Upper lobe of left lung (tissue), 6 donors: ENCODE results near the gene FARP1. TPM values are rescaled to one million over a fixed set of nuclear protein-coding genes. Genes with fewer than 3 reads are reported as not detected.

Experiments used
- ATAC-seq, 2 donors: fragments of 200-7000 bp; cut with Tn5 transposase; one replicate each; pipeline ENCODE4 v1.9.1; 2022; ENCODE audit warnings: mild to moderate bottlenecking in 2 of 2, moderate library complexity in 2 of 2; ENCODE audit not compliant: low FRiP score in 2 of 2
- DNase-seq, 2 donors: peaks; one replicate each; pipeline ENCODE4 v3.0.0-alpha.2; 2019 to 2020
- H3K27ac ChIP-seq, 4 donors: fragments of 200-600 bp; sonication (generic); one replicate each; pipeline ENCODE4 v1.5.1; 2016 to 2019
- H3K27me3 ChIP-seq, 4 donors: fragments of 200-600 bp; sonication (generic); one replicate each; pipeline ENCODE4 v1.5.1; 2017 to 2019
- H3K36me3 ChIP-seq, 4 donors: fragments of 200-600 bp; sonication (generic); one replicate each; pipeline ENCODE4 v1.5.1; 2016 to 2019
- H3K4me1 ChIP-seq, 4 donors: fragments of 200-600 bp; sonication (generic); one replicate each; pipeline ENCODE4 v1.5.1; 2018 to 2019
- H3K4me3 ChIP-seq, 4 donors: fragments of 200-600 bp; sonication (generic); one replicate each; pipeline ENCODE4 v1.5.1; 2017 to 2019; ENCODE audit warnings: mild to moderate bottlenecking in 2 of 4, moderate library complexity in 1 of 4
- H3K9me3 ChIP-seq, 4 donors: fragments of 200-600 bp; sonication (generic); one replicate each; pipeline ENCODE4 v1.5.1; 2018 to 2019
- EP300 ChIP-seq, 4 donors: sonication (generic); formaldehyde crosslinking; IDR thresholded peaks; one replicate each; pipeline ENCODE4 v1.5.1; 2017; ENCODE audit warnings: antibody characterized with exemption in 4 of 4, control low read depth in 2 of 4
- POLR2A ChIP-seq, 4 donors: fragments of 450-650 bp; IDR thresholded peaks; one replicate each; pipeline ENCODE4 v1.5.1; 2016 to 2017; ENCODE audit warnings: antibody characterized with exemption in 4 of 4, mild to moderate bottlenecking in 2 of 4
- POLR2AphosphoS5 ChIP-seq, 2 donors: sonication (generic); formaldehyde crosslinking; IDR thresholded peaks; one replicate each; pipeline ENCODE4 v1.5.1; 2017; ENCODE audit warnings: antibody characterized with exemption in 2 of 2
- WGBS, 2 donors: methylation state at CpG; one replicate each; pipeline ENCODE4 v1.1.5; 2017 to 2018; 5-methylcytosine and 5-hydroxymethylcytosine counted together
- total RNA-seq, 6 donors: library from RNA; depleted of rRNA in 4 of 6; stranded (reverse); fragments of >200 nt in 4 of 6; gene quantifications; one replicate each; pipeline versions ENCODE4 v1.1.0 to v1.2.1, GENCODE V29; 2016 to 2021
- TF ChIP-seq, protein P1 (sequence below), 6 experiments: fragments of 450-650 bp in 4 of 6; fragments of 200-600 bp in 2 of 6; sonication (generic) in 2 of 6; IDR thresholded peaks; one replicate each; pipeline ENCODE4 v1.5.1; 2016 to 2019; ENCODE audit warnings: antibody characterized with exemption in 6 of 6
- donor health status: DM: no; HTN: no; CAD: no; lungs with moderate emphysema.
- donor health status: DM: no; HTN: yes; CAD: no; lungs with severe emphysema.

The FARP1 gene
- total RNA-seq, 6 donors from 2014 or later = 65.7 to 111 (median 91.8) TPM

- H3K36me3 ChIP-seq = no peaks in the 10 kb centered on the region
- TF ChIP-seq POLR2AphosphoS5 (IDR thresholded peaks at IDR 0.05) (no peak), POLR2A (IDR thresholded peaks at IDR 0.05) (no peak), EP300 (IDR thresholded peaks at IDR 0.05) (no peak)
- TF ChIP-seq, protein P1, sequence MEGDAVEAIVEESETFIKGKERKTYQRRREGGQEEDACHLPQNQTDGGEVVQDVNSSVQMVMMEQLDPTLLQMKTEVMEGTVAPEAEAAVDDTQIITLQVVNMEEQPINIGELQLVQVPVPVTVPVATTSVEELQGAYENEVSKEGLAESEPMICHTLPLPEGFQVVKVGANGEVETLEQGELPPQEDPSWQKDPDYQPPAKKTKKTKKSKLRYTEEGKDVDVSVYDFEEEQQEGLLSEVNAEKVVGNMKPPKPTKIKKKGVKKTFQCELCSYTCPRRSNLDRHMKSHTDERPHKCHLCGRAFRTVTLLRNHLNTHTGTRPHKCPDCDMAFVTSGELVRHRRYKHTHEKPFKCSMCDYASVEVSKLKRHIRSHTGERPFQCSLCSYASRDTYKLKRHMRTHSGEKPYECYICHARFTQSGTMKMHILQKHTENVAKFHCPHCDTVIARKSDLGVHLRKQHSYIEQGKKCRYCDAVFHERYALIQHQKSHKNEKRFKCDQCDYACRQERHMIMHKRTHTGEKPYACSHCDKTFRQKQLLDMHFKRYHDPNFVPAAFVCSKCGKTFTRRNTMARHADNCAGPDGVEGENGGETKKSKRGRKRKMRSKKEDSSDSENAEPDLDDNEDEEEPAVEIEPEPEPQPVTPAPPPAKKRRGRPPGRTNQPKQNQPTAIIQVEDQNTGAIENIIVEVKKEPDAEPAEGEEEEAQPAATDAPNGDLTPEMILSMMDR (IDR thresholded peaks at IDR 0.05) = no peak
- DNase-seq (no peak), ATAC-seq (no peak)
- H3K9me3 ChIP-seq = no peaks in the 10 kb centered on the region
- H3K27ac ChIP-seq = no peak overlapping the region
- H3K4me3 ChIP-seq = no peak overlapping the region
- no peaks in the 10 kb centered on the region for H3K27me3 ChIP-seq
- peaks cover under 1 to 4% (median 3%) of the 10 kb centered on the region in 4 donors for H3K4me1 ChIP-seq
- 94 to 98% methylated on average over 2 of the region's 2 CpGs for WGBS, 2 donors
Observed at GRCh38 chr13:98321395-98321794, 178.5 kb downstream of the FARP1 start.

GRCh38 chr13:98322091-98322718 is 179.3 kb downstream of the FARP1 start:
- no peaks in the 10 kb centered on the region for H3K36me3 ChIP-seq
- H3K27me3 ChIP-seq = no peaks in the 10 kb centered on the region
- WGBS, 2 donors = 79 to 84% methylated on average over 8 of the region's 8 CpGs
- H3K4me1 ChIP-seq = peaks cover 0 to 7% (median 4%) of the 10 kb centered on the region in 4 donors
- ATAC-seq (no peak), DNase-seq (no peak)
- H3K4me3 ChIP-seq = no peak overlapping the region
- no peaks in the 10 kb centered on the region for H3K9me3 ChIP-seq
- TF ChIP-seq, protein P1 (IDR thresholded peaks at IDR 0.05) = no peak
- no peak for TF ChIP-seq EP300 (IDR thresholded peaks at IDR 0.05)
- TF ChIP-seq POLR2A (IDR thresholded peaks at IDR 0.05) = no peak
- no peak for TF ChIP-seq POLR2AphosphoS5 (IDR thresholded peaks at IDR 0.05)
- no peak overlapping the region for H3K27ac ChIP-seq

- no peaks in the 10 kb centered on the region for H3K27me3 ChIP-seq
- no peaks in the 10 kb centered on the region for H3K36me3 ChIP-seq
- H3K4me3 ChIP-seq = no peak overlapping the region
- TF ChIP-seq, protein P1 (IDR thresholded peaks at IDR 0.05) = no peak
- no peak for TF ChIP-seq POLR2AphosphoS5 (IDR thresholded peaks at IDR 0.05)
- no peak for TF ChIP-seq POLR2A (IDR thresholded peaks at IDR 0.05)
- TF ChIP-seq EP300 (IDR thresholded peaks at IDR 0.05) = no peak
- no peak overlapping the region for H3K27ac ChIP-seq
- no peak for DNase-seq
- no peak for ATAC-seq
- peaks cover 3 to 9% (median 4%) of the 10 kb centered on the region in 4 donors for H3K4me1 ChIP-seq
- WGBS, 2 donors = 78 to 84% methylated on average over 7 of the region's 7 CpGs
- no peaks in the 10 kb centered on the region for H3K9me3 ChIP-seq
Observed at GRCh38 chr13:98324105-98324504, 181.2 kb downstream of the FARP1 start.

GRCh38 chr13:98325724-98326123 is 182.8 kb downstream of the FARP1 start:
- 90 to 98% methylated on average over 3 of the region's 3 CpGs for WGBS, 2 donors
- H3K27ac ChIP-seq = no peak overlapping the region
- no peaks in the 10 kb centered on the region for H3K9me3 ChIP-seq
- no peaks in the 10 kb centered on the region for H3K36me3 ChIP-seq
- DNase-seq = no peak
- TF ChIP-seq POLR2A (IDR thresholded peaks at IDR 0.05) = no peak
- TF ChIP-seq, protein P1 (IDR thresholded peaks at IDR 0.05) = no peak
- no peak for TF ChIP-seq POLR2AphosphoS5 (IDR thresholded peaks at IDR 0.05)
- no peak for TF ChIP-seq EP300 (IDR thresholded peaks at IDR 0.05)
- ATAC-seq = no peak
- no peak overlapping the region for H3K4me3 ChIP-seq
- H3K27me3 ChIP-seq = no peaks in the 10 kb centered on the region
- peaks cover 3 to 9% (median 4%) of the 10 kb centered on the region in 4 donors for H3K4me1 ChIP-seq

GRCh38 chr13:98326291-98326690 is 183.4 kb downstream of the FARP1 start:
- Histone ChIP-seq H3K27me3 (no peaks in the 10 kb centered on the region), H3K36me3 (no peaks in the 10 kb centered on the region), H3K4me1 (peaks cover 3 to 9% (median 4%) of the 10 kb centered on the region in 4 donors), H3K9me3 (no peaks in the 10 kb centered on the region), H3K27ac (no peak overlapping the region), H3K4me3 (no peak overlapping the region)
- WGBS, 2 donors = 70 to 87% methylated on average over 5 of the region's 5 CpGs
- DNase-seq (no peak), ATAC-seq (no peak)
- TF ChIP-seq EP300 (IDR thresholded peaks at IDR 0.05) (no peak), POLR2A (IDR thresholded peaks at IDR 0.05) (no peak)
- TF ChIP-seq, protein P1 (IDR thresholded peaks at IDR 0.05) = no peak
